K562 (cell line): ENCODE results near the gene MRPL38. TPM values are rescaled to one million over a fixed set of nuclear protein-coding genes. Genes with fewer than 3 reads are reported as not detected.

ENCODE experiments used
- ATAC-seq: fragments of 200-7000 bp; cut with Tn5 transposase; 3 replicates; pipeline ENCODE4 v1.9.1; 2020; ENCODE audit warnings: moderate library complexity
- BruUV-seq: library from RNA; stranded (reverse); fragments of 400-500 nt; replicated peaks from 2 replicates; lab custom pipeline; 2021; lab: Mats Ljungman, UMichigan
- CTCF ChIA-PET: fragments of 300-600 bp; formaldehyde crosslinking; extraction: SDS; loops from one replicate; lab custom pipeline; 2021; ENCODE audit warnings: low intra/inter-chr PET ratio; lab: Yijun Ruan, JAX
- POLR2A ChIA-PET: fragments of 300-600, 350-650 bp; sonication (Branson Sonifier 250); formaldehyde crosslinking; extraction: SDS; loops from one replicate; lab custom pipeline; 2021; ENCODE audit warnings: antibody characterized with exemption, inconsistent platforms; lab: Yijun Ruan, JAX
- DNase-seq, 4 experiments: peaks; one replicate each; pipeline versions ENCODE4 v3.0.0 to v3.0.0-alpha.2; 2011 to 2018; ENCODE audit warnings: low spot score in 3 of 4, mixed read lengths in 3 of 4; ENCODE audit errors: extremely low read depth in 1 of 4
- FAIRE-seq: peaks from 2 replicates; lab custom pipeline; 2011; peaks lifted over from hg19 to GRCh38; lab: Jason Lieb, UNC
- H2AFZ ChIP-seq: 2 replicates; pipeline ENCODE4 v1.6.0; 2011; ENCODE audit warnings: low read depth, low read length, control low read depth, inconsistent platforms
- H3K27ac ChIP-seq: fragments of 200-600 bp; 3 replicates; pipeline ENCODE4 v1.8.0; 2011; ENCODE audit warnings: low read depth, mild to moderate bottlenecking, control low read depth, inconsistent platforms, low read length, moderate library complexity, mixed read lengths; ENCODE audit errors: extremely low read depth
- H3K27me3 ChIP-seq, 2 experiments: fragments of 300-600 bp in 1 of 2; 2 replicates in 1 of 2; 3 replicates in 1 of 2; pipeline versions ENCODE4 v1.6.0 to v1.8.0; 2011; ENCODE audit warnings: inconsistent platforms in 2 of 2, low read length in 2 of 2, mild to moderate bottlenecking in 1 of 2, mixed read lengths in 1 of 2, moderate library complexity in 1 of 2; ENCODE audit not compliant: control insufficient read depth in 2 of 2, insufficient read depth in 2 of 2
- H3K36me3 ChIP-seq: fragments of 300-600 bp; 3 replicates; pipeline ENCODE4 v1.8.0; 2011; ENCODE audit warnings: mild to moderate bottlenecking, low read length, inconsistent platforms; ENCODE audit not compliant: control insufficient read depth, insufficient read depth
- H3K4me1 ChIP-seq, 2 experiments: fragments of 200-600 bp in 1 of 2; replicated peaks in 1 of 2; 2 replicates in 1 of 2; 3 replicates in 1 of 2; pipeline versions ENCODE4 v1.5.1 to v1.8.0; 2011; ENCODE audit warnings: inconsistent platforms in 2 of 2, low read length in 2 of 2, mild to moderate bottlenecking in 1 of 2, mixed read lengths in 1 of 2, moderate library complexity in 1 of 2; ENCODE audit not compliant: control insufficient read depth in 2 of 2, insufficient read depth in 2 of 2
- H3K4me2 ChIP-seq: 2 replicates; pipeline ENCODE4 v1.6.1; 2011; ENCODE audit warnings: low read length, control low read depth, inconsistent platforms, mixed read lengths; ENCODE audit not compliant: insufficient read depth
- H3K4me3 ChIP-seq: fragments of 200-600 bp; sonication (generic), shearing (Covaris generic); 2 replicates; pipeline ENCODE4 v1.5.1; 2016; ENCODE audit warnings: control low read depth, inconsistent platforms
- H3K79me2 ChIP-seq: fragments of 200-600 bp; 3 replicates; pipeline ENCODE4 v1.8.0; 2011; ENCODE audit warnings: low read length, inconsistent platforms; ENCODE audit not compliant: control insufficient read depth, insufficient read depth
- H3K9ac ChIP-seq, 2 experiments: 2 replicates each; pipeline versions ENCODE4 v1.6.0 to v1.6.1; 2011; ENCODE audit warnings: low read depth in 2 of 2, low read length in 2 of 2, control low read depth in 1 of 2, inconsistent platforms in 1 of 2, mild to moderate bottlenecking in 1 of 2, mixed read lengths in 1 of 2; ENCODE audit not compliant: insufficient read depth in 1 of 2
- H3K9me1 ChIP-seq: one replicate; pipeline ENCODE4 v1.6.0; 2011; ENCODE audit warnings: inconsistent platforms, mild to moderate bottlenecking, low read length, moderate library complexity; ENCODE audit not compliant: control insufficient read depth, insufficient read depth
- H3K9me3 ChIP-seq: replicated peaks from 2 replicates; pipeline ENCODE4 v1.5.1; 2011; ENCODE audit warnings: low read depth, low read length, inconsistent platforms; ENCODE audit not compliant: control insufficient read depth, insufficient read depth
- H4K20me1 ChIP-seq: replicated peaks from 2 replicates; pipeline ENCODE4 v1.6.1; 2011; ENCODE audit warnings: low read length, inconsistent platforms, mixed read lengths; ENCODE audit not compliant: control insufficient read depth, insufficient read depth
- DMBX1 ChIP-seq: fragments of 250-450 bp; sonication (Bioruptor Pico); IDR thresholded peaks from 2 replicates; pipeline ENCODE4 v1.8.0; 2022; ENCODE audit warnings: inconsistent platforms, mild to moderate bottlenecking, moderate library complexity, borderline replicate concordance
- KLF13 ChIP-seq: fragments of 450-650 bp; IDR thresholded peaks from 2 replicates; pipeline ENCODE4 v1.6.1; 2016; ENCODE audit warnings: missing genetic modification characterization, low read depth, mild to moderate bottlenecking, missing compliant biosample characterization, moderate library complexity, borderline replicate concordance
- MAZ ChIP-seq, 2 experiments: fragments of 450-650 bp in 1 of 2; sonication (generic) in 1 of 2; formaldehyde crosslinking; IDR thresholded peaks in 1 of 2; conservative IDR thresholded peaks in 1 of 2; 2 replicates each; pipeline versions ENCODE4 v1.4.0 to v1.5.0; 2020; ENCODE audit warnings: mild to moderate bottlenecking in 1 of 2, missing genetic modification reagents in 1 of 2
- NFYB ChIP-seq: IDR thresholded peaks from 2 replicates; pipeline ENCODE4 v1.6.1; 2011; ENCODE audit warnings: mild to moderate bottlenecking, moderate library complexity; ENCODE audit not compliant: insufficient read length; ENCODE audit errors: extremely low read depth
- SREBF1 ChIP-seq: fragments of 150-350 bp; IDR thresholded peaks from 2 replicates; pipeline ENCODE4 v1.6.1; 2014; ENCODE audit warnings: antibody characterized with exemption, low read depth, low read length, borderline replicate concordance
- TFE3 ChIP-seq: fragments of 450-650 bp; formaldehyde crosslinking; IDR thresholded peaks from 2 replicates; pipeline ENCODE4 v1.4.0; 2020; ENCODE audit warnings: mild to moderate bottlenecking, mixed read lengths
- WGBS: fragments of 100-300 bp; shearing (Covaris generic); methylation state at CpG from one replicate; pipeline ENCODE4 v1.1.6; 2016; ENCODE audit warnings: low coverage, mixed read lengths; ENCODE audit not compliant: insufficient coverage; ENCODE audit errors: missing lambda C conversion rate; 5-methylcytosine and 5-hydroxymethylcytosine counted together
- in situ Hi-C: fragments of 300-500 bp; cut with MboI; formaldehyde crosslinking; loops from 4 replicates; pipeline ENCODE4 v1.15.0; 2018; ENCODE audit warnings: inconsistent platforms, mixed read lengths
- intact Hi-C: fragments of 100-400 bp; cut with micrococcal nuclease; formaldehyde crosslinking; loops from 2 replicates; pipeline ENCODE4 v1.14.2; 2022
- polyA plus RNA-seq, 8 experiments: library from polyadenylated mRNA; depleted of rRNA in 4 of 8; stranded (reverse) in 5 of 8; unstranded in 3 of 8; fragments of >200 nt; fragmentation: Nextera tagmentation in 2 of 8; fragmentation: Illumina TruSeq in 1 of 8; extraction: Ambion mirVana in 2 of 8; extraction: Trizol in 1 of 8; gene quantifications; 2 replicates each; pipeline versions ENCODE4 v1.2.1 to v1.2.3, GENCODE V29; 2011 to 2014; ENCODE audit warnings: inconsistent platforms in 1 of 8, missing spikeins in 1 of 8
- total RNA-seq, 7 experiments: library from RNA; depleted of rRNA in 6 of 7; stranded (reverse); fragments of >200 nt in 6 of 7; fragmentation: Illumina TruSeq in 2 of 7; extraction: Trizol in 2 of 7; gene quantifications; 2 replicates each; pipeline versions ENCODE4 v1.2.1 to v1.2.3, GENCODE V29; 2011 to 2021; ENCODE audit warnings: low replicate concordance in 1 of 7

The MRPL38 gene
- total and polyA plus RNA-seq, 9 of the 15 experiments (the other 6 are each of a cell fraction or from before 2014, with no cell fraction given): 4.5 to 154 (median 48.5) TPM

DNA sequence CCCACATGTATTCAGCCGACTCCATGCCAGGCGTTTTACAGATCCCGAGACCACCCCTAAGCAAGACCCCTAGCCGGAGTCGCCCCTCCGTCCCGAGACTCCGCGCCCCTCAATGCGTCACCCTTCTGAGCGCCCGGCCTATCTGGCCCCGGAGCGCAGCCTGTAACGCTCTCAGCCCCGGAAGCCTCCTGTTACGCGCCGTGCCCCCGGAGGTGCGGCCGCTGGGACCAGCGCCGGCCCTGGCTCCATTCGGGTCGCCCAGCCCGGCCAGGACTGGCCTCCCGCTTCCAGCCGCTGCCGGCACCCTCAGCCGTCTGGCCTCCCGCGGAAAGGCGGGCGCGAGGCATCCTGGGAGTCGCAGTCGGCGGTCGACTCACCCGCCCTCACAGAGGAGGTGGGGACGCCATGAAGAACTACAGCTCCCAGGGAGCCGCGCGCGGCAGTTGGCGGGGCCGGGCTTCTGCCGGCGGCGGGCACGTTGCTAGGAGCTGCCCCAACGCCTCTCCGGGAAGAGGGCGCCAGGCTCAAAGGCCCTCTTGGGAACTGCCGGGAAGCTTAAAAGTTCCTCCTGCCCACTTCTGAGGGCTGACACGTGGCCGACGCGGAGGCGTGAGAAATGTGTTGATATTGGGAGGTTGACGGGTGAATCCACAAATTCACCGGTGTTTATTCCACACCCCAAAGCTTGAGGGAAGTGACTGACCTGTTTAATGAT lies 36.2 kb upstream of the MRPL38 start, which contains the start of gene FBF1 (continued):
- TF ChIP-seq TFE3 (CRISPR knock-in tag) (no peak), SREBF1 (no peak), MAZ (CRISPR knock-in tag; conservative IDR thresholded peaks at IDR 0.05 in 1 of 2, IDR thresholded peaks at IDR 0.05 in 1 of 2) (peak; percentile 89 to 93)

- FAIRE-seq (no peak), DNase-seq (no peak), ATAC-seq (no peak)
- no peaks in the 10 kb centered on the region for H4K20me1 ChIP-seq
- H3K27me3 ChIP-seq: no peaks in the 10 kb centered on the region
- H3K4me2 ChIP-seq: no peak overlapping the region
- ChIA-PET POLR2A (interaction anchor here (0.6 kb wide), 1 partner anchor 619 kb away, joined by 3 read pairs; no protein-coding TSS in a partner anchor), CTCF (no interaction called here)
- TF ChIP-seq TFE3 (CRISPR knock-in tag) (peak; percentile 63; the same call in 1 of the 2 replicates), KLF13 (no peak), NFYB (no peak), DMBX1 (no peak)
- intact Hi-C loops (no loop called here), in situ Hi-C loops (no loop called here)
- H3K4me1 ChIP-seq: peaks cover 0 to 13% of the 10 kb centered on the region in 2 experiments; a peak in 3 of 5 replicates
- no peaks in the 10 kb centered on the region for H3K9me3 ChIP-seq
- no peaks in the 10 kb centered on the region for H3K9me1 ChIP-seq
- H3K4me3 ChIP-seq: no peak overlapping the region
- H3K79me2 ChIP-seq: peaks cover 6% of the 10 kb centered on the region; the same call in 1 of the 3 replicates
- no peak overlapping the region for H3K9ac ChIP-seq
- WGBS: 71% methylated on average over 13 of the region's 13 CpGs
- no TSS peak for BruUV-seq
- H3K36me3 ChIP-seq: no peaks in the 10 kb centered on the region
- no peak overlapping the region for H3K27ac ChIP-seq
- H2AFZ ChIP-seq: no peak overlapping the region
These were observed 33.0 kb upstream of the MRPL38 start for GRCh38 chr17:75937652-75938051.
